ENCODE data around the gene CTNND1.

GRCh38 chr11:57787920-57788702 lies 26.5 kb downstream of the CTNND1 start:
- TF ChIP-seq, protein P1, sequence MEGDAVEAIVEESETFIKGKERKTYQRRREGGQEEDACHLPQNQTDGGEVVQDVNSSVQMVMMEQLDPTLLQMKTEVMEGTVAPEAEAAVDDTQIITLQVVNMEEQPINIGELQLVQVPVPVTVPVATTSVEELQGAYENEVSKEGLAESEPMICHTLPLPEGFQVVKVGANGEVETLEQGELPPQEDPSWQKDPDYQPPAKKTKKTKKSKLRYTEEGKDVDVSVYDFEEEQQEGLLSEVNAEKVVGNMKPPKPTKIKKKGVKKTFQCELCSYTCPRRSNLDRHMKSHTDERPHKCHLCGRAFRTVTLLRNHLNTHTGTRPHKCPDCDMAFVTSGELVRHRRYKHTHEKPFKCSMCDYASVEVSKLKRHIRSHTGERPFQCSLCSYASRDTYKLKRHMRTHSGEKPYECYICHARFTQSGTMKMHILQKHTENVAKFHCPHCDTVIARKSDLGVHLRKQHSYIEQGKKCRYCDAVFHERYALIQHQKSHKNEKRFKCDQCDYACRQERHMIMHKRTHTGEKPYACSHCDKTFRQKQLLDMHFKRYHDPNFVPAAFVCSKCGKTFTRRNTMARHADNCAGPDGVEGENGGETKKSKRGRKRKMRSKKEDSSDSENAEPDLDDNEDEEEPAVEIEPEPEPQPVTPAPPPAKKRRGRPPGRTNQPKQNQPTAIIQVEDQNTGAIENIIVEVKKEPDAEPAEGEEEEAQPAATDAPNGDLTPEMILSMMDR (IDR thresholded peaks at IDR 0.05; ENCODE audit: poor library complexity, severe bottlenecking): no peak
- TF ChIP-seq TAF1 (IDR thresholded peaks at IDR 0.05; ENCODE audit: low read depth) (no peak), POLR2AphosphoS5 (IDR thresholded peaks at IDR 0.05) (no peak)

Measured in neural cell (in vitro differentiated cells).